Activated CD4-positive, alpha-beta T cell treated with anti-CD3 and anti-CD28 coated beads for 4 hours (primary cell): Measurements from ENCODE around the gene CKAP2.
A peak's percentile ranks its signal among the peaks of the same experiment; 100 is the strongest.
"Not testable (repeated sequence)": the region's sequence is repeated elsewhere in the genome, so short reads cannot be mapped to it uniquely, and the experiment has no call there.

ENCODE experiments used
- DNase-seq, 2 donors: peaks; one replicate each; pipeline ENCODE4 v3.0.0-alpha.2; 2020

CKAP2 gene

DNA sequence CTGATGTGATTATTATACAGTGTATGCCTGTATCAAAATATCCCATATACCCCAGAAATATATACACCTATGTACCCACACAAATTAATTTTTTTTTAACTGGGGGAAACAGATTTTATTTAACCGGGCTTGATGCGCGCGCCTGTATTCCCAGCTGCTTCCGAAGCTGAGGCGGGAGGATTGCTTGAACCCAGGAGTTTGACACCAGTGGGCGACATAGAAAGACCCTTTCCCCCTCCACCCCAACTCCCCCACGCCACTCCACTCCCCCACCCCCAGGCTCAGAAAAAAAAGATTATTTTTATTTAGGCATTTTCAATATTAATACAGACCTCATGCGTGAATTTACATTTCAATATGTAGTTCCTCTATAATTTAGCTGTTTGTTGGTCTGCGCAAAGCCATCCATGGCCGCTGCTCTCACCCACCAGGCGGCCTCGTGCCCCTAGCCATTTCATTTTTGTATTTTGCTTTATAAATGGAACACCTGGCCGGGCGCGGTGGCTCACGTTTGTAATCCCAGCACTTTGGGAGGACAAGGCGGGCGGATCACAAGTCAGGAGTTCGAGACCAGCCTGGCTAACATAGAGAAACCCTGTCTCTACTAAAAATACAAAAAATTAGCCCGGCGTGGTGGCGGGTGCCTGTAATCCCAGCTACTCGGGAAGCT lies 4.0 kb upstream of the CKAP2 start:
- no peak for DNase-seq

DNA sequence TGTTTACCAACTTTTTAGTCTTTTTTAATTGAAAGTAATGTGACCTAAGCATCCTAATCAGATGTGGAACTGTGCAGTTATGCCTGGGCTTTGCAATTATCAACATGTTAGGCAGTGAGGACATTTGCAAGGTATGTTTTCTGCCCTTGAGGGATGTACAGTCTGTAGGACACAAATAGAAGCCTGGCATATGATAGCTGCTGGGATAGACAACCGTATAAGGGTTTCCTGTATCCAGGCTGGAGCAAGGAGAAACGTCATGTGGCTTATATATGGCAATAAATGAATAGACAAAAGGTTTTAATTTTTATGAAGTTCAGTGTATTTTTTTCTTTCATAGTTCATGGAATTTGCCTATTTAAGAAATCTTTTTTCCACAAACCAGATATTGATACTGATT lies 2.8 kb upstream of the CKAP2 start:
- DNase-seq, result no peak

GRCh38 chr13:52454459-52454819 lies 839 bp upstream of the CKAP2 start:
- no peak for DNase-seq

DNA sequence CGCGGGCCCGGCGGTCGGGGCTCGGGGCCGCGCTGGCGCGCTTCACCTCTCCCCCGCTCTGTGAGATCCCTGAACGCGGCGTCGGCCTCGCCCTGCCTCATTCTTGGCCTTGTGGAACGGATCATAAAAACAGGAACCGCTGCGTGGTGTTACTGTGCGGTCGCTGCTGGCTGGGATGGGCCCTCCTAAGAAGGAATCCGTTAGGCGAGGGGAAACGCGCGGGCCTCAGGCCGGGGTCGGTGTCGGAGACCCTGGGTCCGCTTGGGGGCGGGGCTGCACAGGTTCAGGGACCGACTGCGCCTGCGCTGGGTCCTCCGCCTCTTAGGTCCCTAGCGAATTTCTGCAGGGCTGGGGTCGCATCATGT lies 381 bp downstream of the CKAP2 start:
- DNase-seq, result peak; percentile 75 to 78

- DNase-seq, result no peak
Measured at GRCh38 chr13:52459668-52460067, 4.4 kb downstream of the CKAP2 start.

- no peak for DNase-seq
Measured at GRCh38 chr13:52461265-52461664, 6.0 kb downstream of the CKAP2 start.

DNA sequence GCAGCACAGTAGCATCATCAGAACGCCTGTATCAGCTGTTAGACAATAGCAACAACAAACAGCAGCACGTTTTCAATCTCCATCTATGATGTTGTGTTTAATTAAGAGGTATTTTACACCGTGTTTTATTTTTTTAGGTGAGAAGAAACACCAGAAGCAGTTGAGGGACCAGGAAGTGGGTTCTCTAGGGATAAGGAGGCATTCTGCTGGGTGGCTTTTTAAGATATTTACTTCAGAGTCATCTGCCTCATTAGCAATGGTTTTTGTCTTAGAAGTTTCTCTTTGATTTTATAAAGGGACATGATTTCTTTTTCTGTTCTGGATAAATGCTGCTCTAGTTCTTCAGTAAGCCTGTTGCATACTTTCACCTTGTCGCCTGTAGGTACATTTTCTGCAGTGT lies 8.2 kb downstream of the CKAP2 start:
- no peak for DNase-seq

- DNase-seq, result not testable (repeated sequence)
Measured at GRCh38 chr13:52468487-52468886, 13.2 kb downstream of the CKAP2 start.

GRCh38 chr13:52480677-52481428 lies 25.6 kb downstream of the CKAP2 start:
- not testable (repeated sequence) for DNase-seq

DNA sequence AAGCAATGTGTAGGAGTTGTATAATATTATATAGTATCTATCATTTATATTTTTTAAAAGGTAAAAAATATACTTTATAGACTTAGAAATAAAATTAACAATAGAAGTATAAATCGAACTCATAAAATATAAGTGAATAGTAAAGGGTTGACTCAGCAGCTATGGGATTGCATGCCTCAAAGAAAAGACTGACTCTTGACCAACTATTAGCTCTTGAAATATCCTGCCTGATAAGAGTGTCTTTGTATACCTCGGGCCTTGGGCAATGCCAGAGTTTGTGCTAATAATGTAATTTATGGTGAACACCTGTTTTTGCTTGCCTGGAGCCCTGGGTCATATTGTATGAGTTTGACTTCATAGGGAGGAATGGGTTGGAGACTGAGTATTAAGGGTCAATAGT lies 31.8 kb downstream of the CKAP2 start:
- DNase-seq, result not testable (repeated sequence)

DNA sequence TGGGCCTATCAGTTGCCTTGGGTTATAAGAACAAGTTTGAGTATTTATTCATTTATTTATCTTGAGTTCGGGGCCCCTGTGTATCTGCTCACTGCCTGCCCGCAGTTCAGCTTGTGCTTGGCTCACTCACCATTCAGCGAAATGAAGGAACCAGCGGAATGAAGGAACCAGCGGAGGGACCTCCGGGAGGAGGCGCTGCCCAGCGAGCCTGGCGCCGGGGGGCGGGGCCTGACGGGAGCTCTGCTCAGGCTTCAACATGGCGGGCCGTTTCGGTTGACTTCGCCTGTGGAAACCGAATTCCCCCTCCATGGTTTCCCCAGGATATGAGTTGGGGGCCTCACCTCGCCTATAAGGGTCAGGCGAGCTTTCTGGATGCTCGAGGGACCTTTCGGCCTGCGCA lies 33.5 kb downstream of the CKAP2 start:
- DNase-seq, result not testable (repeated sequence)

- not testable (repeated sequence) for DNase-seq
Measured at GRCh38 chr13:52491015-52491414, 35.7 kb downstream of the CKAP2 start.

DNA sequence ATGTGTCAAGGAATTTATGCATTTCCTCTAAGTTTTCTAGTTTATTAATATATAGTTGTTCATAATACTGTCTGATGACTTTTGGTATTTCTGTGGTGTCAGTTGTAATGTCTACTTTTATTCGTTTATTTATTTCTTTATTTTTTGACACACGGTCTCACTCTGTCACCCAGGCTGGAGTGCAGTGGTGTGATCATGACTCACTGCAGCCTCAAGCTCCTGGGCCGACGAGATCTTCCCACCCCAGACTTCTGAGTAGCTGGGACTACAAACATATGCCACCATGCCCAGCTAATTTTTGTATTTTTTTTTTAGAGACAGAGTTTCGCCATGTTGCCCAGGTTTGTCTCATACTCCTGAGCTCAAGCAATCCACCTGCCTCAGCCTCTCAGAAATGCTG lies 39.0 kb downstream of the CKAP2 start:
- not testable (repeated sequence) for DNase-seq

DNA sequence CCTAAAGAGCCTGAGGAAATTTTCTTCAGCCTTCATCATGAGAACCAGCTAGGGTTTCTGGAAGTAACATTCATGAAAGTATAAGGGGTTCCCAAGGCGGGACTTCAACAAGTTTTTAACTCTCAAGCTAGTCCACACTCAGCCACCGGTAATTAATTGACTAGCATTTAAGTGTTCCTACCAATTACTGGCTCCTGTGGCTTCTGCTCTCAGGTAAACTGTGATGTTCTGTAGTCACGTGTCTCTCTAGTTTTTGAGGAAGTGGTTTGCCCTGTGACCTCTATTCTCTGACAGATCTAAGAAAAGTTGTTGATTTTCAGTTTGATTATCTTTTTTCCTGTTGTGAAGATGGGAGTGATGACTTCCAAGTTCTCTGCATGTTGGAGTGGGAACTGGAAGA lies 42.7 kb downstream of the CKAP2 start:
- not testable (repeated sequence) for DNase-seq

DNA sequence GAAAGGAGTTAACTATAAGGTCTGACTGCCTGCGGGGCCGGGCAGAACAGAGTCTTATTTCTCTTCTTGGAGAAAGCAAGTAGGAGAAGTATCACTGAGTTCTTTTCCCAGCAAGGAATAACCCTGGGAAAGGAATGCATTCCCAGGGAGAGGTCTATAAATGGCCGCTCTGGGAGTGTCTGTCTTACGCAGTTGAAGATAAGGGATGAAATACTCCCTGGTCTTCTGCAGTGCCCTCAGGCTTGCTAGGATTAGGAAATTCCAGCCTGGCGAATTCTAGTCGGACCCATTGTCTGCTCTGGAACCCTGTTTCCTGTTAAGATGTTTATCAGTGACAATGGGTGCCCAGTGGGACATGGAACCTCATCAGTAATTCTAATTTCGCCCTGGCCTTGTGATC lies 47.0 kb downstream of the CKAP2 start:
- not testable (repeated sequence) for DNase-seq

- not testable (repeated sequence) for DNase-seq
Measured at GRCh38 chr13:52505843-52506242, 50.6 kb downstream of the CKAP2 start.

DNA sequence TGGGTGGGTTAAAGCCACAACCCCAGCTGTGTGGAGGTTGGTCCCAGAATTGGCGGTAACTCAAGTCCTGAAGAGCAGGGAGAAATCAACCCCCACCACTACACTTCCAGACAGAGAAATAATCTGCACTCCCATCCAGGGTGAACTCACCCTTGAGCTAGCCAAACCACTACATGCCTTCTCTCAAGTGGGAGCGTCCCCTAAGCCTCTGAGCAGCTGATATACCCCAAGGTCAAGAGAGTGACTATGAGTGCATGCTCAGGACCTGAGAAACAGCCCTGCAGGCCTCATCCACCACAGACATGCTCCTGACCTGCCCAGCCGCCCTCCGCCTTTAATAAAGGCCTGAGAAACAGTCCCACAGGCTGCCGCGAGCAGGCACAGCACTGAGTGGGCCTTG lies 54.3 kb downstream of the CKAP2 start:
- DNase-seq, result not testable (repeated sequence)

DNA sequence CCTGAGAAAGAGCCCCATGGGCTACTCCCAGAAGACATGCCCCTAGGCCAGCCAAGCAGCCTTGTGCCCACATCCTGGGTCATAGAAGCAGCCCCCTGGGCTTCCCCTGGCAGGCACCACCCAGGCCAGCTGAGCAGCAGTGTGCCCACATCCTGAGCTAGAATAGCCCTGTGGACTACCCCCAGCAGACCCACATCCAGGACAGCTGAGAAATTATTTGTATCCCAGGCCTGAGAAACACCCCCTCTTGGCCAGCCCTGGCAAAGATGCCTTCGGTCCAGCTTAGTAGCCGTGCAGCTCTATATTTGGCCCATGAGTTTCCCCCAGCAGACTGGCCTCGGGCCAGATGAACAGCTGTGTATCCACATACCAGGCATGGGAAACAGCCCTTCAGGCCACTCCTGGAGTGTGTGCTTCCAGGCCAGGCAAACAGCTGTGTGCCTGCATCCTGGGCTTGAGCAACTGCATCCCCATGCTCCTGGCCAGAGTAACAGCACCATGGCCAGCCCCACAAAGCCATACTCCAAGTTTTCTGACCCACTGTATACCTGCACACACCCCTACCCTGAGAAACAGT lies 55.0 kb downstream of the CKAP2 start:
- DNase-seq, result not testable (repeated sequence)

DNA sequence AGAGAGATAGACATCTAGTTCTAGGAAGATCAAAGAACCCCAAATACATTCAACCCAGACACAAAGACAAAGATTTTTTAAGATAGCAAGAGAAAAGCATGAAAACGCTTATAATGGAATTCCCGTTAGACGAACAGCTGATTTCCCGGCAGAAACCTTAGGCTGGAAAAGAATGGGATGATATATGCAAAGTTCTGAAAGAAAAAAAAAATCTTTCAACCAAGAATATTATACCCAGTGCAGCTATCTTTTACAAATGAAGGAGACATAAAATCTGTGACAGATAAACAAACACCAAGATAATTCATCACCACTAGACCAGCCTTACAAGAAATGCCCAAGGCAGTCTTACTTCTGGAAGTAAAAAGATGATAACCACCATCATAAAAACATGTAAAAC lies 56.3 kb downstream of the CKAP2 start:
- DNase-seq, result not testable (repeated sequence)

GRCh38 chr13:52513957-52514596 lies 58.8 kb downstream of the CKAP2 start:
- DNase-seq, result not testable (repeated sequence)

GRCh38 chr13:52523323-52523722 lies 68.0 kb downstream of the CKAP2 start:
- not testable (repeated sequence) for DNase-seq
